ENCODE results near the gene TNFRSF11A. TPM values are rescaled to one million over a fixed set of nuclear protein-coding genes. Genes with fewer than 3 reads are reported as not detected.

The TNFRSF11A gene
- total RNA-seq, 1 donor from 2014 or later, result 0.19 TPM

DNA sequence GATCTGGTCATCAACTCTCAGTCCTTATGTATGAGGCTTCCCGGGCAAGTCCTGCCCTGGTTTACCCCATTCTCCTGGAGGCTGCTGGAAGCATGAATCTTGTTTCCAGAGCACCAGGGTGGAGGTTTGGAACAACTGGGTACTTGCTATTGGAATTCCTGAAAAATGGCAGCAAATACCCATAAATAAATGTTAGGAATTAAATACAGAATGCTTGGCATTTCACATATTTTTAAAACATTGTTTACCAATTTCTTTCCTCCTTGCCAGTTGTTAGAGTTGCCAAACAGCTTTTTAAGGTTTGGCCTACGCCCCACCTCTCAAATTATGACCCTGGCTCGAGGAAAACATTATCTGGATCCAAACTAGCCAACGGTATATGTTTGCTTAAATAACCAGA is 107.1 kb downstream of the TNFRSF11A start:
- no peaks in the 10 kb centered on the region for H3K9me3 Mint-ChIP-seq (ENCODE audit: unreplicated experiment)
- no peaks in the 10 kb centered on the region for H3K36me3 Mint-ChIP-seq (ENCODE audit: unreplicated experiment)

DNA sequence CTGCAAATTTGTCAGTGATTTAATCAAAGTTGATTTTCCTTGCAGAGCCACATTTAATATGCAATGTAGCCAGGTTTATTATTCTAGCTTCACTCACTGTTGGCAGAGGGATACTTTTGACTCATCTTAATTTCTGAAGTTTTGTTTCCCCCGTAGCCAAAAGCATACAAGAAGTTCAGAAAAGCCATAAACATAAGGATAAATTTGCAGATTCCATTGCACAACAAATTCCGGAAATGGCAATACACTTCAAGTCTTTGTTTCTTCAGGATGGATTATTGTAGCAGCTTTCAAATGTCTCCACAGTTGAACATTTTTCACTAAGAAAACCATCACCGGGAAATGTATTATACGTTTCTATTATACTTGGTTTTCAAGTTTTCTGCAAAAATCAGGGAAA is 109.7 kb downstream of the TNFRSF11A start:
- H3K4me1 Mint-ChIP-seq (ENCODE audit: unreplicated experiment), result no peaks in the 10 kb centered on the region
- peaks cover 22% of the 10 kb centered on the region for H3K27me3 Mint-ChIP-seq (ENCODE audit: unreplicated experiment)
- H3K4me3 Mint-ChIP-seq (ENCODE audit: unreplicated experiment), result no peak overlapping the region
- no peak for DNase-seq (ENCODE audit: extremely low spot score, unreplicated experiment)
- H3K27ac Mint-ChIP-seq (ENCODE audit: unreplicated experiment), result no peak overlapping the region
- TF ChIP-seq, protein P1, sequence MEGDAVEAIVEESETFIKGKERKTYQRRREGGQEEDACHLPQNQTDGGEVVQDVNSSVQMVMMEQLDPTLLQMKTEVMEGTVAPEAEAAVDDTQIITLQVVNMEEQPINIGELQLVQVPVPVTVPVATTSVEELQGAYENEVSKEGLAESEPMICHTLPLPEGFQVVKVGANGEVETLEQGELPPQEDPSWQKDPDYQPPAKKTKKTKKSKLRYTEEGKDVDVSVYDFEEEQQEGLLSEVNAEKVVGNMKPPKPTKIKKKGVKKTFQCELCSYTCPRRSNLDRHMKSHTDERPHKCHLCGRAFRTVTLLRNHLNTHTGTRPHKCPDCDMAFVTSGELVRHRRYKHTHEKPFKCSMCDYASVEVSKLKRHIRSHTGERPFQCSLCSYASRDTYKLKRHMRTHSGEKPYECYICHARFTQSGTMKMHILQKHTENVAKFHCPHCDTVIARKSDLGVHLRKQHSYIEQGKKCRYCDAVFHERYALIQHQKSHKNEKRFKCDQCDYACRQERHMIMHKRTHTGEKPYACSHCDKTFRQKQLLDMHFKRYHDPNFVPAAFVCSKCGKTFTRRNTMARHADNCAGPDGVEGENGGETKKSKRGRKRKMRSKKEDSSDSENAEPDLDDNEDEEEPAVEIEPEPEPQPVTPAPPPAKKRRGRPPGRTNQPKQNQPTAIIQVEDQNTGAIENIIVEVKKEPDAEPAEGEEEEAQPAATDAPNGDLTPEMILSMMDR (IDR thresholded peaks at IDR 0.05), result no peak
- no peaks in the 10 kb centered on the region for H3K36me3 Mint-ChIP-seq (ENCODE audit: unreplicated experiment)
- no peaks in the 10 kb centered on the region for H3K9me3 Mint-ChIP-seq (ENCODE audit: unreplicated experiment)

More for the DNA sequence above, 107.1 kb downstream of the TNFRSF11A start:
- no peaks in the 10 kb centered on the region for H3K4me1 Mint-ChIP-seq (ENCODE audit: unreplicated experiment)
- H3K27ac Mint-ChIP-seq (ENCODE audit: unreplicated experiment), result no peak overlapping the region
- peaks cover 33% of the 10 kb centered on the region for H3K27me3 Mint-ChIP-seq (ENCODE audit: unreplicated experiment)
- TF ChIP-seq, protein P1 (IDR thresholded peaks at IDR 0.05), result no peak
- DNase-seq (ENCODE audit: extremely low spot score, unreplicated experiment), result no peak
- no peak overlapping the region for H3K4me3 Mint-ChIP-seq (ENCODE audit: unreplicated experiment)

DNA sequence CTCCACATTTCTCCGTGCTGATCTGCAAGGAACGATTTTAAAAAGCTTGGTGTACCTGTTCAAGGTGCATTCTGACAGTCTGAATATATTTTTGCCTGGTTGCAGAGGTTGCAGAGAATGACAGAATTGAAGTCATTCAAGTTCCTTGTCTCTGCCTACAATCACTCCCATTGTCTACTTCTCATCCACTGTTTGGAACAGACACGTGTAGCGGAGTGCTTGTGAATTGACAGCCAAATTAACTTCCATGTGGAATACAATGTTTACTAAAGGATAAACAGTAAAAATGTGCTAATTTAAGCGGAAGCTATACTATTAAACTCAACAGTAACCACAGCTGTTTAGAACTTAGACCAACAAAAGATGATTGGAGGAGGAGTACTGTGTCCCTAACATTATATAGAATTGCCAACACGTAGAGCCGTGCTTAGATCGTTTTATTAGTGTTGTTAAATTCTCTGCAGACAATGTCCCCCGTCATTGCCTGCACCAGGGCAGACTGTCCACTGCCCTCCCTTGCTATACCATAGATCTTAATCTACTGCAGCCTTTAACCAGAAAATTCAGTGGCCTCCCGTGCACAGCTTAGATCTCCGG is 110.4 kb downstream of the TNFRSF11A start:
- H3K27me3 Mint-ChIP-seq (ENCODE audit: unreplicated experiment), result peaks cover 22% of the 10 kb centered on the region
- H3K4me3 Mint-ChIP-seq (ENCODE audit: unreplicated experiment), result no peak overlapping the region
- H3K36me3 Mint-ChIP-seq (ENCODE audit: unreplicated experiment), result no peaks in the 10 kb centered on the region
- no peak overlapping the region for H3K27ac Mint-ChIP-seq (ENCODE audit: unreplicated experiment)
- no peaks in the 10 kb centered on the region for H3K9me3 Mint-ChIP-seq (ENCODE audit: unreplicated experiment)
- TF ChIP-seq, protein P1 (IDR thresholded peaks at IDR 0.05), result no peak
- no peak for DNase-seq (ENCODE audit: extremely low spot score, unreplicated experiment)
- H3K4me1 Mint-ChIP-seq (ENCODE audit: unreplicated experiment), result no peaks in the 10 kb centered on the region

DNA sequence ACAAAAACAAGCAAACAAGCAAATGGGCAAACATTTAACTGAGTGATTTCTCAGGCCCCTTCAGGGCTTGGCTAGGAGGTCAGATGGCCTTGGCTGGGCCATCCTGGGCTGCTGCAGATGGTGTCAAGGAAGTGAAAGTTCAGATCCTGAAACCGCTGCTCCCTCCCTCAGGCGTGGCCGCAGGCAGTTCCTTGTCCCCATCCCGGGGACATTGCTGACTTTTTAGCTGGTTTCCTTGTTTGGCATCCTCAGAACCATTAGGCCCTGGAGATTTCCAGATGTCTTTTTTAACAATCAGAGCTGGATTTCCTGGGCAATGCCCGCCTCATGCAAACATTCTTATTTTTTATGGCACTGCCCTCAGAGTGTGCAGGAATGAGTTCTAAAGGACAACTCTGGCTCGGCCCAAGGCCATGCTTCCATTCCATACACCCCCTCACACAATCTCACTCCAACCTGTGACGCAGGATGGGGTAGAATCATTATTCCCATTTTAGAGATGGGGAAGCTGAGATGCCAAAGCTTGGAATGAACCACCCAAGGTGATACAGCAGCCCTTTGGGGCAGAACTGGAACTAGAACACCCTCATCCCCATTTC is 111.6 kb downstream of the TNFRSF11A start:
- no peak for DNase-seq (ENCODE audit: extremely low spot score, unreplicated experiment)
- Mint-ChIP-seq H3K27ac (ENCODE audit: unreplicated experiment) (no peak overlapping the region), H3K4me3 (ENCODE audit: unreplicated experiment) (no peak overlapping the region), H3K9me3 (ENCODE audit: unreplicated experiment) (no peaks in the 10 kb centered on the region), H3K36me3 (ENCODE audit: unreplicated experiment) (no peaks in the 10 kb centered on the region), H3K27me3 (ENCODE audit: unreplicated experiment) (peaks cover 14% of the 10 kb centered on the region), H3K4me1 (ENCODE audit: unreplicated experiment) (no peaks in the 10 kb centered on the region)
- TF ChIP-seq, protein P1 (IDR thresholded peaks at IDR 0.05), result no peak

DNA sequence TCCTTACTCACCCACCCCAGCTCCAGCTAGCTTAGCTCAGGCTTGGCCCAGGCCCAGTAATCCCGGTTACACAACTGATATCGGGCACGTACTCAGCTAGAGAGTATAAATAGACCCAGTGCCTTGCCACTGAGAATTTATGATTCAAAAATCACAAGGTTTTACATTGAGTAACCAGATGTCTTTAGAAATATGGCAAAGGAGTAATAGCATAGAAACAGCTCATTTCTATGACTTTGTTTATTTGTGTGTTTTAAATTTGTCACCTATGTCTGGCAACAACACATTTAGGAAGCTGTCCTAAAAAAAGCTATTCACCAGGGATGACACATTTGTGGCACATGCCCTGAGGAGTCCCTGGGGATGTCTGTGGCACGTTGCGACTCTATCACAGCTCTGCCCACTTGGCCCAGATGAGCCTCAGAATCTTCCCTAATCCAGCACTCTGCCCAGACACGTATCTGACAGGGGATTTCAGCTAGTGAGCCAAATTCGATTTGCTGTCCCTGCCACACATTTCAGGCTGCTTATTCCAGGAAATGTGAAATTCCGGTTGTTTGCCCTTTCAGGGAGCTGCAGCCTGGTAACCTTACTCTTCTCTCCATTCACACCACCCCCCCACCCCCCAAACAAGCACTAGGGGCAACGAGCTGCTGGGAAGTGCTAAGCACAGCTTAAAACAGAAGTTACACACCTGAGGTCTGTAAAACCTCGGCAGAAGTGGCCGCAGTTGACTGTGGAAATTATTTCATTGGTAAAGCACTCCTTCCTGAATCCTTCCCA is 112.3 kb downstream of the TNFRSF11A start:
- no peak overlapping the region for H3K27ac Mint-ChIP-seq (ENCODE audit: unreplicated experiment)
- TF ChIP-seq, protein P1 (IDR thresholded peaks at IDR 0.05), result no peak
- H3K4me3 Mint-ChIP-seq (ENCODE audit: unreplicated experiment), result no peak overlapping the region
- H3K4me1 Mint-ChIP-seq (ENCODE audit: unreplicated experiment), result no peaks in the 10 kb centered on the region
- no peaks in the 10 kb centered on the region for H3K9me3 Mint-ChIP-seq (ENCODE audit: unreplicated experiment)
- peaks cover 14% of the 10 kb centered on the region for H3K27me3 Mint-ChIP-seq (ENCODE audit: unreplicated experiment)
- DNase-seq (ENCODE audit: extremely low spot score, unreplicated experiment), result no peak
- no peaks in the 10 kb centered on the region for H3K36me3 Mint-ChIP-seq (ENCODE audit: unreplicated experiment)

Measured in osteocyte (in vitro differentiated cells).